Measurements from ENCODE around the gene ALDH1A1. TPM values are rescaled to one million over a fixed set of nuclear protein-coding genes. Genes with fewer than 3 reads are reported as not detected.
"Not testable (repeated sequence)": the region's sequence is repeated elsewhere in the genome, so short reads cannot be mapped to it uniquely, and the experiment has no call there.

The ALDH1A1 gene
- total RNA-seq, 1 donor from 2014 or later: 1.6 TPM

DNA sequence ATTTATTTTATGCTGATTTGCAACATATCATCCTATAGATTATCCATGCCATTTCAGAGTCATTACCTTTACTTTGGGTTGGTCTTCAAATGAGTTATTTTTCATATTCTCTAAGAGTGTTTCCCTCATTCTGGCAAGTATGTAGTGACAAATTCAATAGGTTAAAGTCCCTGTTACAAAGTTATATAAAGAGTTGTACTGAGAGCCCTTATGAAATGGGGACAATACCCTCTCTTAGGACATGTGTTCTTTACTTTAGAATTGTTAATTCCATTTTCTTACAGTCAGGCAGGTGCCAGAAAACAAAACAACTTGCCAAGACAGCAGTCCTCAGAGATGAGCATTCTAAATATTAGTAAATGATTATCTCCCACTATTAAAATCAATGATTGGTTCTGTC is 6.0 kb downstream of the ALDH1A1 start:
- TF ChIP-seq, protein P1, sequence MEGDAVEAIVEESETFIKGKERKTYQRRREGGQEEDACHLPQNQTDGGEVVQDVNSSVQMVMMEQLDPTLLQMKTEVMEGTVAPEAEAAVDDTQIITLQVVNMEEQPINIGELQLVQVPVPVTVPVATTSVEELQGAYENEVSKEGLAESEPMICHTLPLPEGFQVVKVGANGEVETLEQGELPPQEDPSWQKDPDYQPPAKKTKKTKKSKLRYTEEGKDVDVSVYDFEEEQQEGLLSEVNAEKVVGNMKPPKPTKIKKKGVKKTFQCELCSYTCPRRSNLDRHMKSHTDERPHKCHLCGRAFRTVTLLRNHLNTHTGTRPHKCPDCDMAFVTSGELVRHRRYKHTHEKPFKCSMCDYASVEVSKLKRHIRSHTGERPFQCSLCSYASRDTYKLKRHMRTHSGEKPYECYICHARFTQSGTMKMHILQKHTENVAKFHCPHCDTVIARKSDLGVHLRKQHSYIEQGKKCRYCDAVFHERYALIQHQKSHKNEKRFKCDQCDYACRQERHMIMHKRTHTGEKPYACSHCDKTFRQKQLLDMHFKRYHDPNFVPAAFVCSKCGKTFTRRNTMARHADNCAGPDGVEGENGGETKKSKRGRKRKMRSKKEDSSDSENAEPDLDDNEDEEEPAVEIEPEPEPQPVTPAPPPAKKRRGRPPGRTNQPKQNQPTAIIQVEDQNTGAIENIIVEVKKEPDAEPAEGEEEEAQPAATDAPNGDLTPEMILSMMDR (conservative IDR thresholded peaks at IDR 0.05; ENCODE audit: low read depth, low read length): no peak
- no peak overlapping the region for H3K4me3 ChIP-seq (ENCODE audit: low read depth, low read length)
- no peak for DNase-seq (ENCODE audit: low read depth)

DNA sequence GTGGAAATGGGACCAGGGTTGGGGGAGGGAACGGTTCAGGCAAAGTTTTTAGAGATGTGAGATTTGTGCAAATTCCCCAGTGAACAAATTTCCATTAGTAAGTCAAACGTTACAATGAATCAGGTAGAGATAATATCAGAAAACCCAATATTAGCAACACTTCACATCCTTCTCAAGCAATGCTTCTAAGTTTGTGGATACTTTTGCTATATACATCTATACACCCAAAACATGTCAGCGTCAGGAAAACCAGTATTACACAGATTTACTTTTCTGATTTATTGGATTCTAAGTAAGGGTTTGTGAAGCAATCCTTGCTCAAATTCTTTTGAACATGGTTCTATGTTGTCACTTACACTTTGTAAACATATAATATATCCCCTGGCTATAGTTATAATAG is 6.5 kb downstream of the ALDH1A1 start:
- TF ChIP-seq, protein P1 (conservative IDR thresholded peaks at IDR 0.05; ENCODE audit: low read depth, low read length): no peak
- DNase-seq (ENCODE audit: low read depth): no peak
- no peak overlapping the region for H3K4me3 ChIP-seq (ENCODE audit: low read depth, low read length)

DNA sequence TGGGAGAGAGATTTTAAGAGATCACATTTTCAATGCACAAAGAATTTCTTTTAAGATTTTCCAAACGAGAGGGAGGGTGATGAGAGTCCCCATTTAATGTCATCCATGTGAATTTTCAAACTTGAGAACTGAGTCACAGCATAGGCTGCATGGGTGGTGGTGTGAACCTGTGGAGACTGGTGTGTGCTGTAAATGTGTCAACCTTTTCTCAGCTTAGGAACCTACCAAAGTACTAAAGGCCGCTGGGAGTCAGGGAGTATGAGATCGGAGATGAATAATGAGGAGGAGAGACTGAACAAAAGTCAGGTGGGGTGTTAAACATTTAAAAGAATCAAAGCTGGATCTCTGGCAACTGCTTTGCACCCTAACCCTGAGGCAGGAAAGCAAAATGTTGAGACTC is 7.5 kb downstream of the ALDH1A1 start:
- no peak for DNase-seq (ENCODE audit: low read depth)
- H3K4me3 ChIP-seq (ENCODE audit: low read depth, low read length): no peak overlapping the region
- TF ChIP-seq, protein P1 (conservative IDR thresholded peaks at IDR 0.05; ENCODE audit: low read depth, low read length): no peak

DNA sequence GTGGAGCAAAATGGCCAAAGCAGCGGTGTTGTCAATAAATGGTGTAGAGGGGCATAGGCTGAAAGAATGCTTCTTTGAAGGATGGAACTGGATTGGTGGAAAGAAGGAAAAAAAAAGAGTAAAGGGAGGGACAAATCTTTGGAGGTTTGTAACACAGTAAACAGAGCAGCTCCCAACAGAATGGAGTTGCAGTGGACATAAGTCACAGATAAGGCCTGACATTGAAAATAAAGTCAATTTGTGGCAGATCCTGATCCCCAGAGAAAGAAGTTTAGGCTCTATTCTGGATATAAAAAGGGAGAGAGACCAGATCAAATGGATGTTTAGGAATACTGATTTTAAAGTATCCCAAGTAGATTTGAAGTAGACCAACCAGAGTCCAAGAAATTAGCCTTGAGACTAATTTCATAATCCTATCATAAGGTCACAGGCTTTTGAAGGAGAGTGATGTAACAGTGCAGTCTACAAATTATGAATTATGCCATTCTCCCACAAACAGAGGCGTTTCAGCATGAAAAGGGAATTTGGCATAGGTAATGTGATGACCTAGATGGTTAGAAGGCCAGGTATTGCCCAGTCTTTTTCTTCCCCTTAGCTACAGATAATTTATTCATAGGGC is 8.9 kb downstream of the ALDH1A1 start:
- DNase-seq (ENCODE audit: low read depth): no peak
- H3K4me3 ChIP-seq (ENCODE audit: low read depth, low read length): no peak overlapping the region
- TF ChIP-seq, protein P1 (conservative IDR thresholded peaks at IDR 0.05; ENCODE audit: low read depth, low read length): no peak

DNA sequence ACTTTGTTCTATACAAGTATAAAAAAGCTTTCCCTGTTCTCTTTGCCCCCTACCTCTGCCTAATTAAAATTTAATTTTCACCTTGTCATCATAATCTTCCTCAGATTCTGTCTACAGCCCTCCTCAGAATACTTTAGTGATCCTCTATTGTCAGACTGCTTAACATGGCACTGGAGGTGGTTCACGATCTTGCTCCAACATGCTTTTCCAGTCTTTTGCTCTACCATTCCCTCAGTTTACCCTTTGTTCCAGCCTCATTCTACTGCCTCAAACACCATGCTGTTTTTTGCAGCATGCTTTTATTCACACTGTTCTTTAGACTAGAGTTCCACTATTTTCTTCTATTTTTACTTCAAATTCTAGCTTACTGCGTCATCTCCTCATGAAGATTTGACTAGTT is 10.4 kb downstream of the ALDH1A1 start:
- TF ChIP-seq, protein P1 (conservative IDR thresholded peaks at IDR 0.05; ENCODE audit: low read depth, low read length): no peak
- H3K4me3 ChIP-seq (ENCODE audit: low read depth, low read length): no peak overlapping the region
- DNase-seq (ENCODE audit: low read depth): no peak

DNA sequence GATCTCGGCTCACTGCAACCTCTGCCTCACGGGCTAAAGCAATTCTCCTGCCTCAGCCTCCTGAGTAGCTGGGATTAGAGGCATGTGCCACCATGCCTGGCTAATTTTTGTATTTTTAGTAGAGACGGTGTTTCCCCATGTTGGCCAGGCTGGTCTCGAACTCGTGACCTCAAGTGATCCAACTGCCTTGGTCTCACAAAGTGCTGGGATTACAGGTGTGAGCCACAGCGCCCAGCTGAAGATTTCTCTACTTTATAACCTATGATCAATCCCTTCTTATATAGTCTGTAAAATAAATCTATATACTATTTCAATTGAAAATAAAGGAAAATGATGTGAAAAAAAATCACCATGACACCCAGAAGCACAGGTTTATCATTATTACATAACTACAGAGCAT is 13.3 kb downstream of the ALDH1A1 start:
- not testable (repeated sequence) for H3K4me3 ChIP-seq (ENCODE audit: low read depth, low read length); DNase-seq (ENCODE audit: low read depth)

DNA sequence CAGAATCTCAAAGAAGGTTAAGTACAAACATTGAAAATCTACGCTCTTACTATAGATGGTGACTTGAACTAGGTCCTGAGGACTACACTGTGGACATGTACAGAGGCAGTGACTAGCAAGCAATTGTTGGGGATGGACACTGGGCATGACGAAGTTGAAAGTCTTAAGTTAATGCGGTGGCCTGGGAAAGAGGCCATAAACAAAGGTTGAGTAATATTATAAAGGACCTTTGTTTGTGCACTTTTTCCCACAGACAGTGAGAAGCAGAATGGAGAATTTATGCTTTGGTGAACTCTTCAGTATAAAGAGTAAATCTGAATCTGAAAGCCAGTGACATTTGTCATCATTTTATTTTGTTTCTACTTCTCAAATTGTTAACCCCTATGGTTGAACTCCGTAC is 15.3 kb downstream of the ALDH1A1 start:
- no peak for DNase-seq (ENCODE audit: low read depth)
- no peak overlapping the region for H3K4me3 ChIP-seq (ENCODE audit: low read depth, low read length)
- TF ChIP-seq, protein P1 (conservative IDR thresholded peaks at IDR 0.05; ENCODE audit: low read depth, low read length): no peak
